ENCODE results near the gene C2CD2L.
"Not testable (repeated sequence)": the region's sequence is repeated elsewhere in the genome, so short reads cannot be mapped to it uniquely, and the experiment has no call there.

Gene C2CD2L

GRCh38 chr11:119126675-119127268 lies 19.6 kb downstream of the C2CD2L start:
- TF ChIP-seq GABPA (IDR thresholded peaks at IDR 0.05; ENCODE audit: low read depth): no peak
- TF ChIP-seq REST (IDR thresholded peaks at IDR 0.05; ENCODE audit: insufficient replicate concordance, low read depth): no peak
- no peak for TF ChIP-seq POLR2AphosphoS5 (IDR thresholded peaks at IDR 0.05; ENCODE audit: low read depth)
- no peak for TF ChIP-seq CTCF (IDR thresholded peaks at IDR 0.05; ENCODE audit: insufficient read depth, low read length)
- TF ChIP-seq SPI1 (IDR thresholded peaks at IDR 0.05; ENCODE audit: borderline replicate concordance, low read depth): no peak
- no peak overlapping the region for H3K27ac ChIP-seq (replicated peaks)

GRCh38 chr11:119130662-119131061 lies 23.5 kb downstream of the C2CD2L start:
- DNase-seq (ENCODE audit: low read depth in 1 of 2, low spot score in 1 of 2): no peak
- Histone ChIP-seq H3K27me3 (ENCODE audit: insufficient read depth, poor library complexity, severe bottlenecking) (no peaks in the 10 kb centered on the region), H3K4me3 (replicated peaks; ENCODE audit: insufficient read depth, low read length) (no peak overlapping the region), H3K27ac (replicated peaks) (no peak overlapping the region)
- TF ChIP-seq SPI1 (IDR thresholded peaks at IDR 0.05; ENCODE audit: borderline replicate concordance, low read depth) (no peak), GABPA (IDR thresholded peaks at IDR 0.05; ENCODE audit: low read depth) (no peak), POLR2AphosphoS5 (IDR thresholded peaks at IDR 0.05; ENCODE audit: low read depth) (no peak), CTCF (IDR thresholded peaks at IDR 0.05; ENCODE audit: insufficient read depth, low read length) (no peak), REST (IDR thresholded peaks at IDR 0.05; ENCODE audit: insufficient replicate concordance, low read depth) (no peak)

More at GRCh38 chr11:119126675-119127268, 19.6 kb downstream of the C2CD2L start:
- Histone ChIP-seq H3K27me3 (ENCODE audit: insufficient read depth, poor library complexity, severe bottlenecking) (no peaks in the 10 kb centered on the region), H3K4me3 (replicated peaks; ENCODE audit: insufficient read depth, low read length) (no peak overlapping the region)
- DNase-seq (ENCODE audit: low read depth in 1 of 2, low spot score in 1 of 2): no peak

- H3K27me3 ChIP-seq (ENCODE audit: insufficient read depth, poor library complexity, severe bottlenecking): no peaks in the 10 kb centered on the region
- TF ChIP-seq SPI1 (IDR thresholded peaks at IDR 0.05; ENCODE audit: borderline replicate concordance, low read depth) (peak; percentile 82), POLR2AphosphoS5 (IDR thresholded peaks at IDR 0.05; ENCODE audit: low read depth) (no peak), CTCF (IDR thresholded peaks at IDR 0.05; ENCODE audit: insufficient read depth, low read length) (peak; percentile 97), REST (IDR thresholded peaks at IDR 0.05; ENCODE audit: insufficient replicate concordance, low read depth) (no peak)
- H3K4me3 ChIP-seq (replicated peaks; ENCODE audit: insufficient read depth, low read length): no peak overlapping the region
- peak in 1 of 2 experiments; percentile 68 for DNase-seq (ENCODE audit: low read depth in 1 of 2, low spot score in 1 of 2)
- no peak overlapping the region for H3K27ac ChIP-seq (replicated peaks)
Observed at GRCh38 chr11:119134389-119134978, 27.3 kb downstream of the C2CD2L start.

GRCh38 chr11:119139276-119139675 lies 32.1 kb downstream of the C2CD2L start:
- not testable (repeated sequence) for H3K27ac ChIP-seq (replicated peaks); H3K4me3 ChIP-seq (replicated peaks; ENCODE audit: insufficient read depth, low read length); DNase-seq (ENCODE audit: low read depth in 1 of 2, low spot score in 1 of 2); H3K27me3 ChIP-seq (ENCODE audit: insufficient read depth, poor library complexity, severe bottlenecking)

Measured in HL-60 (cell line).